ENCODE results near the gene MID1. TPM values are rescaled to one million over a fixed set of nuclear protein-coding genes. Genes with fewer than 3 reads are reported as not detected.
A peak's percentile ranks its signal among the peaks of the same experiment; 100 is the strongest.

MID1 gene
- total RNA-seq, 1 donor from 2014 or later, result 9.4 TPM

GRCh38 chrX:10484683-10485247 lies 135.6 kb downstream of the MID1 start:
- no peak for TF ChIP-seq CTCF (IDR thresholded peaks at IDR 0.05; ENCODE audit: borderline replicate concordance)
- H3K4me1 ChIP-seq, result peaks cover 36% of the 10 kb centered on the region
- intact Hi-C loops (cut with micrococcal nuclease), result no loop called here

DNA sequence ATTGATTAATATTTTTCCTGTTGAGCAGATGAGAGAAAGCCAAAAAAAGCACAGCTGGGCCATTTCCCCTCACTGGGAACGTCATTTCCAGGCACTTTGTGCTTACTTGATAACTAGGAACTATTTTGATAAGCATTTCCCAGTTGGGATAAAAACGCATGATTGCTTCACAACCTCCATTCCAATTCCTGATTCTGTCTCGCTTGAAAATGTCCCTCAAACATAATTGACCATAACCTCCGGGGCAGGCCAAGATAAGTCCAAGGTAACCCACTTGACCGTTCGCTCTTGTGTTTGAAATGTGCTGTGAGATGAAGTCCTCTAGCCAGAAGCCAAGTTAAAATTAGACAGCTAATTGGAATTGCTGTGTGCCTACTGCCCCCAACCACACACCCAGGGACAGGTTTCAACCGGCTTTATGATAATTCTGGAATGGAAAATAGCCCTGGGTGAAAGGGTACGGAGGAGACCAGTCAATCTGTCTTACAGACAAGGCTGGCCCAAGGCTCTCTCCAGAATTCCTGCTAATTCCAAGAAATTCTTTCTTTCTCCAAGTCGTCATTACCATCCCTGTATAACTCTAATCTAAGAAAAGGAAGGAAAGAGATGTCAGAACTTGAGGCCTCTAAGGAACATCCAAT lies 137.1 kb downstream of the MID1 start:
- Histone ChIP-seq H3K4me3 (peak overlapping the region; percentile 14), H3K27me3 (ENCODE audit: low read depth) (no peaks in the 10 kb centered on the region), H3K36me3 (no peaks in the 10 kb centered on the region), H3K27ac (replicated peaks) (peak overlapping the region; percentile 86), H3K9me3 (replicated peaks) (no peaks in the 10 kb centered on the region), H3K4me1 (peaks cover 36% of the 10 kb centered on the region)
- intact Hi-C loops (cut with micrococcal nuclease), result no loop called here
- TF ChIP-seq CTCF (IDR thresholded peaks at IDR 0.05; ENCODE audit: borderline replicate concordance), result no peak
- peak; percentile 13 for DNase-seq

More at GRCh38 chrX:10484683-10485247, 135.6 kb downstream of the MID1 start:
- Histone ChIP-seq H3K4me3 (no peak overlapping the region), H3K27ac (replicated peaks) (peak overlapping the region; percentile 86), H3K9me3 (replicated peaks) (no peaks in the 10 kb centered on the region), H3K27me3 (ENCODE audit: low read depth) (no peaks in the 10 kb centered on the region), H3K36me3 (no peaks in the 10 kb centered on the region)
- DNase-seq, result no peak

- intact Hi-C loops (cut with micrococcal nuclease), result no loop called here
- H3K4me3 ChIP-seq, result peak overlapping the region; percentile 26
Measured at GRCh38 chrX:10482708-10483107, 137.7 kb downstream of the MID1 start.

DNA sequence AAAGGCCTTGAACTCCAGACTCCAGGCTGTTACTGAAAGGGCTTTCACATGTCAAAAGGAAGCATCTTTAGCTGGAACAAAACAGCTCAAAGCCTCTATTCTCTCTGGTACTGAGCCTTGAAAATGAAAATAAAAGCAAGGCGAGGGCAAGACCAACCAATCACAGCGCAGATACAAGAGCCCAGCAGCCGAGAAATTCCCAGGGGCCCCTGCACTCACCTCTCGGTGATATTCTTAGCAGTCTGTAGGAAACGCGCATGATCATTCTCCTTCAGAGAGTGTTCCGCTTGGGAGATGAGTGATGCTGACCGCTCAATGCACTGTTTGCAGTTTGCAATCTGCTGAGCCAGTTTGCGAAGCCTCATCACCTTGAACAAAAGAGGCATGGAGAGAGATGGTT lies 138.1 kb downstream of the MID1 start:
- H3K27ac ChIP-seq (replicated peaks), result peak overlapping the region; percentile 86
- H3K27me3 ChIP-seq (ENCODE audit: low read depth), result no peaks in the 10 kb centered on the region
- peak overlapping the region; percentile 26 for H3K4me3 ChIP-seq
- no peaks in the 10 kb centered on the region for H3K36me3 ChIP-seq
- H3K4me1 ChIP-seq, result peaks cover 36% of the 10 kb centered on the region
- intact Hi-C loops (cut with micrococcal nuclease), result no loop called here
- peak; percentile 37 for DNase-seq
- no peaks in the 10 kb centered on the region for H3K9me3 ChIP-seq (replicated peaks)
- no peak for TF ChIP-seq CTCF (IDR thresholded peaks at IDR 0.05; ENCODE audit: borderline replicate concordance)

More at GRCh38 chrX:10482708-10483107, 137.7 kb downstream of the MID1 start:
- no peak for TF ChIP-seq CTCF (IDR thresholded peaks at IDR 0.05; ENCODE audit: borderline replicate concordance)
- Histone ChIP-seq H3K27me3 (ENCODE audit: low read depth) (no peaks in the 10 kb centered on the region), H3K9me3 (replicated peaks) (no peaks in the 10 kb centered on the region), H3K36me3 (no peaks in the 10 kb centered on the region), H3K4me1 (peaks cover 36% of the 10 kb centered on the region), H3K27ac (replicated peaks) (peak overlapping the region; percentile 86)
- DNase-seq, result no peak

DNA sequence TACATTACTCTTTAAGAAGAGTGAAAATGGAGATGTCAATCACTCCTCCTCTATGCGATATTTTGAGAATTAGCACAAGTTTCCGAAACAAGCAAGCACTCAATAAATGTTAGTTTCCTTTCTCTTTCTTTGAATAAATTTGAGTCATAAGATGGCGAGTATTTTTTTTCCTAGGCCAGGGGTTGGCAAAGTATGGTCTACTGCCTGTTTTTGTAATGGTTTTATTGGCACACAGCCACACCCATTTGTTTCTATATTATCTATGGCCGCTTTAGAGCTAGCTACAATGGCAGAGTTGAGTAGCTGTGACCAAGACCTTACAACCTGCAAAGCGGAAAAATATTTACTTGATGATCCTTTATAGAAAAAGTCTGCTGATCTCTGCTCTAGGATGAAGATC lies 139.5 kb downstream of the MID1 start:
- H3K4me3 ChIP-seq, result no peak overlapping the region
- H3K27ac ChIP-seq (replicated peaks), result no peak overlapping the region
- peaks cover 26% of the 10 kb centered on the region for H3K4me1 ChIP-seq
- no peaks in the 10 kb centered on the region for H3K27me3 ChIP-seq (ENCODE audit: low read depth)
- no peaks in the 10 kb centered on the region for H3K9me3 ChIP-seq (replicated peaks)
- no peaks in the 10 kb centered on the region for H3K36me3 ChIP-seq
- TF ChIP-seq CTCF (IDR thresholded peaks at IDR 0.05; ENCODE audit: borderline replicate concordance), result no peak
- no peak for DNase-seq
- intact Hi-C loops (cut with micrococcal nuclease), result no loop called here

Measured in left ventricle myocardium inferior (tissue), 1 donor.